Spleen (tissue), 11 donors: ENCODE results near the gene ERC1. TPM values are rescaled to one million over a fixed set of nuclear protein-coding genes. Genes with fewer than 3 reads are reported as not detected.
A peak's percentile ranks its signal among the peaks of the same experiment; 100 is the strongest.

Experiments
- DNase-seq: peaks from one replicate; pipeline ENCODE4 v3.0.0-alpha.2; 2020
- H3K27ac ChIP-seq, 8 donors: fragments of 200-600 bp; sonication (generic) in 7 of 8; 1 replicate in 4 of 8; 2 replicates in 4 of 8; pipeline versions ENCODE4 v1.5.0 to v1.8.0; 2016 to 2021; ENCODE audit warnings: inconsistent platforms in 4 of 8, mild to moderate bottlenecking in 4 of 8, moderate library complexity in 1 of 8
- H3K27me3 ChIP-seq, 7 donors: fragments of 200-600 bp; sonication (generic) in 6 of 7; replicated peaks in 1 of 7; 1 replicate in 4 of 7; 2 replicates in 3 of 7; pipeline versions ENCODE4 v1.5.0 to v1.8.0; 2016 to 2021; ENCODE audit warnings: inconsistent platforms in 3 of 7, mild to moderate bottlenecking in 1 of 7
- H3K36me3 ChIP-seq, 6 donors: fragments of 200-600 bp; sonication (generic) in 5 of 6; 1 replicate in 4 of 6; 2 replicates in 2 of 6; pipeline versions ENCODE4 v1.5.0 to v1.8.0; 2016 to 2021; ENCODE audit warnings: inconsistent platforms in 2 of 6
- H3K4me1 ChIP-seq, 6 donors: fragments of 200-600 bp; sonication (generic) in 5 of 6; 1 replicate in 3 of 6; 2 replicates in 3 of 6; pipeline versions ENCODE4 v1.5.0 to v1.8.0; 2016 to 2021; ENCODE audit warnings: inconsistent platforms in 3 of 6
- H3K4me3 ChIP-seq, 8 donors: fragments of 200-600 bp; sonication (generic) in 7 of 8; 1 replicate in 4 of 8; 2 replicates in 4 of 8; pipeline versions ENCODE4 v1.5.0 to v1.8.0; 2016 to 2021; ENCODE audit warnings: inconsistent platforms in 4 of 8, mild to moderate bottlenecking in 4 of 8, moderate library complexity in 2 of 8
- H3K9me3 ChIP-seq, 8 donors: fragments of 200-600 bp; sonication (generic) in 7 of 8; 1 replicate in 4 of 8; 2 replicates in 4 of 8; pipeline versions ENCODE4 v1.5.0 to v1.8.0; 2016 to 2021; ENCODE audit warnings: inconsistent platforms in 4 of 8
- CTCF ChIP-seq, 11 experiments: fragments of 200-600 bp in 7 of 11; fragments of 450-650 bp in 4 of 11; sonication (generic) in 4 of 11; IDR thresholded peaks in 8 of 11; conservative IDR thresholded peaks in 3 of 11; 1 replicate in 7 of 11; 2 replicates in 4 of 11; pipeline versions ENCODE4 v1.4.0 to v1.8.0; 2016 to 2021; ENCODE audit warnings: antibody characterized with exemption in 11 of 11, inconsistent platforms in 4 of 11, mild to moderate bottlenecking in 1 of 11
- POLR2A ChIP-seq, 3 donors: fragments of 450-650 bp; IDR thresholded peaks; one replicate each; pipeline ENCODE4 v1.5.1; 2017; ENCODE audit warnings: antibody characterized with exemption in 3 of 3, mild to moderate bottlenecking in 1 of 3
- POLR2AphosphoS5 ChIP-seq, 3 donors: sonication (generic); formaldehyde crosslinking; IDR thresholded peaks; one replicate each; pipeline ENCODE4 v1.5.1; 2017; ENCODE audit warnings: antibody characterized with exemption in 3 of 3
- WGBS, 5 donors: extraction: QIAGEN DNeasy Blood & Tissue Kit in 3 of 5; methylation state at CpG; one replicate each; pipeline versions ENCODE4 v1.1.5 to v1.1.7; 2013 to 2018; 5-methylcytosine and 5-hydroxymethylcytosine counted together
- intact Hi-C: fragments of 100-400 bp; cut with DNase I; formaldehyde crosslinking; loops from one replicate; pipeline ENCODE4 v1.15.0; 2023; ENCODE audit warnings: low total_unique reads
- polyA plus RNA-seq, 3 donors: library from polyadenylated mRNA; stranded (reverse); fragments of 200-250 nt; gene quantifications; one replicate each; pipeline ENCODE4 v1.2.1, GENCODE V29; 2013
- total RNA-seq, 7 donors: library from RNA; depleted of rRNA in 3 of 7; stranded (reverse); fragments of >200 nt in 3 of 7; fragmentation: NEBNext Ultra II Directional in 4 of 7; extraction: Animal tissue kit (Norgen Biotek cat#: 25700) in 4 of 7; gene quantifications; one replicate each; pipeline versions ENCODE4 v1.1.0 to v1.2.1, GENCODE V29; 2016 to 2021
- donor health status: healthy with polysubstance abuse.
- donor health status: DM: no; HTN: no; CAD: no; lungs with moderate emphysema.
- donor health status: DM: no; HTN: no; CAD: no.
- donor health status: Bipolar disorder and iron deficiency.
- donor health status: healthy.
- donor health status: DM: no; HTN: no; CAD: no.
- donor health status: DM: yes; HTN: yes; CAD: no.

The ERC1 gene
- total and polyA plus RNA-seq, 10 donors: 1.2 to 73.4 (median 42.6) TPM

GRCh38 chr12:979349-979748 lies 11.7 kb upstream of the ERC1 start:
- Histone ChIP-seq H3K9me3 (no peaks in the 10 kb centered on the region), H3K27me3 (no peaks in the 10 kb centered on the region), H3K27ac (no peak overlapping the region), H3K4me1 (no peaks in the 10 kb centered on the region), H3K36me3 (no peaks in the 10 kb centered on the region), H3K4me3 (no peak overlapping the region)
- no peak for DNase-seq
- intact Hi-C loops: no loop called here
- 81 to 90% (median 87%) methylated on average over 5 of the region's 5 CpGs for WGBS, 5 donors
- TF ChIP-seq POLR2A (IDR thresholded peaks at IDR 0.05): no peak

GRCh38 chr12:981176-981828 lies 9.7 kb upstream of the ERC1 start:
- Histone ChIP-seq H3K4me1 (no peaks in the 10 kb centered on the region), H3K27ac (no peak overlapping the region), H3K27me3 (no peaks in the 10 kb centered on the region), H3K36me3 (no peaks in the 10 kb centered on the region), H3K4me3 (no peak overlapping the region), H3K9me3 (no peaks in the 10 kb centered on the region)
- 87 to 96% (median 93%) methylated on average over 8 of the region's 8 CpGs for WGBS, 5 donors
- no peak for DNase-seq
- intact Hi-C loops: no loop called here
- TF ChIP-seq POLR2A (IDR thresholded peaks at IDR 0.05): no peak
- no peak for TF ChIP-seq CTCF (IDR thresholded peaks at IDR 0.05 in 8 of 11, conservative IDR thresholded peaks at IDR 0.05 in 3 of 11)
- TF ChIP-seq POLR2AphosphoS5 (IDR thresholded peaks at IDR 0.05): no peak

- Histone ChIP-seq H3K27ac (no peak overlapping the region), H3K4me1 (no peaks in the 10 kb centered on the region), H3K27me3 (no peaks in the 10 kb centered on the region), H3K36me3 (no peaks in the 10 kb centered on the region), H3K9me3 (no peaks in the 10 kb centered on the region), H3K4me3 (no peak overlapping the region)
- DNase-seq: no peak
- TF ChIP-seq POLR2AphosphoS5 (IDR thresholded peaks at IDR 0.05): no peak
- TF ChIP-seq CTCF (IDR thresholded peaks at IDR 0.05 in 8 of 11, conservative IDR thresholded peaks at IDR 0.05 in 3 of 11): no peak
- no peak for TF ChIP-seq POLR2A (IDR thresholded peaks at IDR 0.05)
- intact Hi-C loops: no loop called here
- WGBS, 5 donors: 77 to 96% (median 89%) methylated on average over 3 of the region's 3 CpGs
Measured at GRCh38 chr12:981961-982360, 9.1 kb upstream of the ERC1 start.

- WGBS, 5 donors: 64 to 78% (median 73%) methylated on average over 4 of the region's 4 CpGs
- intact Hi-C loops: no loop called here
- TF ChIP-seq CTCF (IDR thresholded peaks at IDR 0.05 in 8 of 11, conservative IDR thresholded peaks at IDR 0.05 in 3 of 11) (no peak), POLR2A (IDR thresholded peaks at IDR 0.05) (no peak), POLR2AphosphoS5 (IDR thresholded peaks at IDR 0.05) (no peak)
- DNase-seq: no peak
- Histone ChIP-seq H3K4me1 (peaks cover 18 to 45% (median 36%) of the 10 kb centered on the region in 6 donors), H3K27ac (peak overlapping the region in 1 of 8 donors; percentile 12), H3K36me3 (no peaks in the 10 kb centered on the region), H3K4me3 (peak overlapping the region in 1 of 8 donors; percentile 9), H3K9me3 (no peaks in the 10 kb centered on the region), H3K27me3 (no peaks in the 10 kb centered on the region)
Measured at GRCh38 chr12:988646-989045, 2.4 kb upstream of the ERC1 start.
